HG03103 (cell line): ENCODE results near the gene WDR20.
"Not testable (repeated sequence)": the region's sequence is repeated elsewhere in the genome, so short reads cannot be mapped to it uniquely, and the experiment has no call there.

Source experiments
- ATAC-seq: cut with Tn5 transposase; IDR thresholded peaks from one replicate; pipeline ENCODE4 v1.9.1; 2021; ENCODE audit warnings: low read depth; ENCODE audit not compliant: unreplicated experiment

The WDR20 gene

DNA sequence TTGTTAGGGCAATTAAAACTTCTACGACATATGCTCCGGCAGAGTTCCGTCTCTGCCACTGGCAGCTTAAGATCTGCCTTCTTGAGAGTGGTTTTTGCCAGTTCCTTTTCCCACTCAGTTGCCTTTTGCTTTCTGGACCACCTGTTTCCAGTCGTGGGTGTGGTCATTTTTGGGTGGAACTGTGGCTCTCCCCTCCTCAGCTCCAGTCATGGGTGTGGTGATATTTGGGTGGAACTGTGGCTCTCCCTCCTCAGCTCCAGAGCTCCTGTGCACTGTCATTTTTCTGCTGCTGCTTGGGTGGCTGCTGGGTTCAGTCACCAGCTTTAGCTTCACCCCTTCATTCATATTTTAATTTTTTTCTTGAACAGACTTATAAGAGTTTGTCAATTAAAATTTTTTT lies 25.3 kb downstream of the WDR20 start:
- no peak for ATAC-seq

GRCh38 chr14:102170061-102170460 lies 30.4 kb downstream of the WDR20 start:
- no peak for ATAC-seq

DNA sequence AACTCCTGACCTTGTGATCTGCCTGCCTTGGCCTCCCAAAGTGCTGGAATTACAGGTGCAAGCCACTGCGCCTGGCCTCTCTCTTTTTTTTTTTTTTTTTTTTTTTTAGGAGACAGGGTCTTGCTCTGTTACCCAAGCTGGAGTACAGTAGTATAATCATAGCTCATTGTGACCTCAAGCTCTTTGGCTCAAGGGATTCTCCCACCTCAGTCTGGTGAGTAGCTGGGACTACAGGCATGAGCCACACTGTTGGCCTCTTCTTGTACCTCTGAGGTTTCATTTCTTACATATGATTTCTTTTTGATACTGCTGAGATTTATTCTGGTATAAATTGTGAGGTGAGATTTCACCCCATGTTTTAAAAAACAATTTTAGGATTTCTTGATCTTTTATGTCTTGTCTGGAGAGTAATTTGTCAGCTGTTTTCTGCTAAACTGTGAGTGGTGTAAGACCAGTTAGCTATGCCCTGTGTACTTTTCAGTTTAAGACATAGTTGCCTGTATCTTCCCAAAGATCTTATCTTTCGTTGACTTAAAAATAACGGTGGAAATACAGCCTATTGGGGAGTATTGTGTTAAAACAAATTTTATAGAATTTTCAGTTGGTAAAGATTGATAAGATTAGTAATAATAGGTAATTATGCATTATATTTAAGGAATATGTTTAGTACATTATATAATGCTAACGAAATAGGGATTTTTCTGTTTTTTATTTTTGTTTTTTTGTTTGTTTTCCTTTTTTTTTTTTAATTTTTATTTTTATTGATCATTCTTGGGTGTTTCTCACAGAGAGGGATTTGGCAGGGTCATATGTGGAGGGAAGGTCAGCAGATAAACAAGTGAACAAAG lies 31.7 kb downstream of the WDR20 start:
- no peak for ATAC-seq

- ATAC-seq: not testable (repeated sequence)
Measured at GRCh38 chr14:102172021-102172272, 32.2 kb downstream of the WDR20 start.

- not testable (repeated sequence) for ATAC-seq
Measured at GRCh38 chr14:102172721-102173120, 33.0 kb downstream of the WDR20 start.

DNA sequence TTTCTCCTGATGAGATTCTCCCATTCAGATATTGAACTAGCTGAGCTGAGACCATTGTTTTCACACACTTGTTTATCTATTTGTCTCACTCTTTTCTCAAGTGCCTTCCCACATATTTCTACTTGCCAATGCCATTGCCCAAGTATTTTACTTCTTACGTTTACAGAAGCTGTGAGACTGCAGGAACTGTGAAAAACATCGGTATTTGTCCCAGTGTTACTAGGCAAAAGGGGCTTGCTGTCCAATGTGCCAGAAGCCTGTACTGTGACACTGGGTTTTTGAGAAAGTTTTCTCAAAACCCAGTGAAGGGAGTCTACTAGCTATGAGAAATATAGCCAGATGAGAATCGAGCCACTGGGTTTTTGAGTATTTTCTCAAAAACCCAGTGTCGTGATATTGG lies 37.5 kb downstream of the WDR20 start:
- ATAC-seq: no peak

- ATAC-seq: no peak
Measured at GRCh38 chr14:102178806-102179205, 39.1 kb downstream of the WDR20 start.

DNA sequence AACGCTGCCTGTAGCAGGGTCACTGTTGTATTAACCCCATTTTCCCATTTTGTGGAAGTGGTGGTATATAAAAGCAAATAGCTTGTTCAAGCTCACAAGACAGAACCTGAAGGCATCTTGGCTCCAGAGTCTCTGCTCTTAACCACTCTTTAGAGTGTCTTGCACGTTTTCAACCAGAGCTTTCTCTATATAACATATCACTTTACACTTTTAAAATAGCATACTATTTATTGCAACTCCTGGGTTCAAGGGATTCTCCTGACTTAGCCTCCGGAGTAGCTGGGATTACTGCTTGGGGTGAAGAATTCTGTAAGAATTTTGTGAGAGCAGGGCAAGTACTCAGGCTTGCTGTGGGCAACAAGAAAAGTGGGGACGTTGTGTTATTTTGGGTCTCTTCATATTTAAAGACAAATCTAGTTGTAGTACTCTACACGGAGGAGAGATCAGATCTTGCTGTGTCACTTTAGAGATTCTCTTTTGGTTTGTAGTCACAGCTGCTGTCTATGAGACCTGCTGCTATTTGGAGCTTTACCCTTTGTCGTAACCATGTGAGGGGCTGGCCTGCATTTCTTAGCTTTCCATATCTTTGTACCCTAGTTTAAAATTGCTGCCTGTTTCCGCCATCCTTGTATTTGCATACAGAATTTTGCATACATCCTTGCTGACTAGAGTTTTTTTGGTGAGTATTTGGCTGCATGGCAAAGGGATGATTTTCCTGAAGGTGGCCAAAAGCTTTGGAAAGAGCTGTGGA lies 40.7 kb downstream of the WDR20 start:
- no peak for ATAC-seq

DNA sequence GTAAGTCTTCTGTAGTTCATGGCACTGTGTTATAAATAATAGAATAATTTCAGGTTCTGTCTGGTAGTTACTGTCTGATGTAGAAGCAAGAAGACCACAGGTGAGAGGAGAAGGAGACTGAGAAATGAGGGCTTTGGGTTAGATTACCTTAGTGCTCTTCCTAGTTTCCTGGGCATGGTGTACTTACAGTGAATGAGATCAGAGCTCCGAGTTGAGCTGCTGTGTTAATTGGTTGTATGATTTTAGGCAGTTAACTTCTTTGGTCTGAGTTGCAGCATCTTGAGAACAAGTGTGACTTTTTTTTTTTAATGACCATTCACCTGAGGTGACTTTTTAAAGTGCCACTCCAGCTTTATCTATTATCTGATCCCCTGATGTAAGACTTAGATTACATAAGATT lies 41.5 kb downstream of the WDR20 start:
- ATAC-seq: no peak

DNA sequence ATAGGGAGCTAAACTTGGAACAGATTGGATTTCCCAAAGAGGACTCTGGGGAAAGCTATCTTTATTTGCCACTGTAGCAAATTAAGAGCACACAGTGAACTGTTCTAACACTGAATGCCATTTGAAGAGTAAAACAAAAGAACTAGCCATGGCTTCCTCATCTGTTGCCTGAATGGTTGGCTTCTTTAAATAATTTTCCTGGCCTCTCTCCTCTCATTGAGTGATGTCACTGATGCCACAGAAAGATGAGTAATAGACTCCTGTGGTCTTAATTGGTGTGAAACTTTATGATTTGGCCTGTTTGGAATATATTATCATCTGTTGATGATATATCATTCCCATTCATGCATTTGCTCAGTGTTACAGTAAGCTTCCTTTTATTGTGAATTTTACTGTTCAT lies 42.5 kb downstream of the WDR20 start:
- ATAC-seq: no peak

DNA sequence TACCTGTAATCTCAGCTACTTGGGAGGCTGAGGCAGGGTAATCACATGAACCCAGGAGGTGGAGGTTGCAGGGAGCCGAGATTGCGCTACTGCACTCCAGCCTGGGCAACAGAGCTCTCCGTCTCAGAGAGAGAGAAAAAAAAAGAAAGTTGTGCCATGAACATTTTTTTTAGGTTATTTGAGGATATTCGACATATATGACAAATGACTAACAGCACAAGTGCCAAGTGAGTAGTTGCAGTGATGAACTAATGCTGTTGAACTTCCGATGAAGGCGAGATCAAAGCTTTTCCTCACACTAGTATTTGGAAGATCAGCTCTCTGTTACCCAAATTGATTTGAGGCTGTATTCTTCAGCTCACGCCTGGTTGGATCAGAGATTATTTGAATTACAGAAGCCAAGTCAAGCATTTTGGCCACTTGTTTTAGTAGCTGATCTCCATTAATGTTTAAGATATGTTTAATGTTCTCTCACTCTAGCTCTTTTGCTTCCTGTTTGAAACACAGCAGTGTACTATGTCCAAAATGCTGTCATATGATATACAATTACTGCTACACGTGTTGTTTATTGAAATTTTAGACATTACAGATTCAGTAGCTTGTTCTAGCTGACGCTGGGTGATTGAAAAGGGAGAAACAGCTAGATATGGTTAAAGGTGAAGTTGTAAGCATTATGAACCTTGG lies 43.4 kb downstream of the WDR20 start:
- ATAC-seq: no peak

DNA sequence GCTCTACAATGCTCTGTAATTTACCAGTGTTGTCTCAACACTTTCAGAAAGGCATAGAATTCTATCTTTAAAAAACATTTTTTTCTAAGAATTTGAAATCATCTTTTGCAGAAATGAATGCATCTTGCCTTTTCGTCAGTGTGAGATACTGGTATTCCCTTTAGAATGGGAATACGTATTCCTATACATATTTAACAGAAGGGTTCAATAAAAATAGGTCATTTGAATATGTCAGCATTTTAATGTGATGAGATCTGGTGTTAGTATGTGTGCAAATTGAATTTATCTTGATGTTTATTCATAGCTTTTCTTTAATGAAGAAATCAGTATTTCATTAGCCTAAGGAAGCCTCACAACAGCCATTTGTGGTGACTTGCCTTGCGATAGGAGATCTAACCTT lies 44.2 kb downstream of the WDR20 start:
- ATAC-seq: no peak

DNA sequence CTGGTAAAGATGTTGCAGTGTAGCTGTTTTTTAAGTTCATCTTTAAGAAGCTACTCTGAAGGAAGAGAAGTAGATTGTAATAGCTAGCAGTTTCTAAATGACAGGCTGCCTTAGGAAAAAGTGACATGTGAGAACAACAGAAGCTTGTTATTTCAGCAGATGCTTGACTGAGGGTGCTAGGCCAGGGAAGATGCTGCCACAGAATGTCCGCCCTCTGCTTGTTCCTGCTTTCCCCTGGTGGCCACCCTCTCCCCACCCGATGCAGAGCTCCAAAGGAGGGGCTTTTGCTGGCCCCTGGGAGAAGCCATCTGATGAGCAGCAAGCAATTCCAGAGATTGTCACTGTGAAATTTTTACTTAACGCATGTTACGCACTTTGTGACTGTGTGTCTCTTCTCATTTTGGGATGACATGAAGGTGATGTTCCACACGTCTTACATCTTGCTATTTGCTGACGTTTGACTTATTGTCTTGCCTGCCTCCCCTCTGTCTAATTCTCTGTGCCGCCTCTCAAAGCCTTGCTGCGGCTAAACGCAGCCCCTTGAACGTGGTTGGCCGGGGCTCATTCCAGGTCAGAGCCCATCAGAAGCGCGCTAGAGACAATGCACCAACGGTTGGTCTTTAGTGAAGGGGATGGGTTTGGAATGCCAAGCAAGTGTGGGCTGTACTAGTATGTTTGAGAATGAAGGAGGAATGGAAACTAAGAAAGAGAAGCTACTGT lies 44.8 kb downstream of the WDR20 start:
- no peak for ATAC-seq

DNA sequence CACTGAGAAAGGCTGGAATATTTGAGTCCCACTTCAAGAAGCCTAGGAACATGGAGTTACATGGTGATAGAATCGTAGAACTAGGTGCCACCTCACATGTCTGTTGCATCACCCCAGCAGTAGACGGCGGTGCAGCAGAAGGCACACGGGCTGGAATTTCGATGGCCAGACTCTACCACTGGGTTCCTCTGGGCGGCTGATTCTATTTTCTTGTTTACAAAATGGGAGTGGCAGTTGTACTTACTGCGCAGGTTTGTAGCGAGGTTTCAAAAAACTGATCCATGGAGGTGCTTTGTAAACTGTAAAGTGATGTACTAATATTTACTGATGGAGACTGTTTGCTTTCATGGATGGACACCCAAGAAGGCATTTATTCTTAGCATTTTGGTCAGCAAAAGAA lies 45.7 kb downstream of the WDR20 start:
- ATAC-seq: no peak

DNA sequence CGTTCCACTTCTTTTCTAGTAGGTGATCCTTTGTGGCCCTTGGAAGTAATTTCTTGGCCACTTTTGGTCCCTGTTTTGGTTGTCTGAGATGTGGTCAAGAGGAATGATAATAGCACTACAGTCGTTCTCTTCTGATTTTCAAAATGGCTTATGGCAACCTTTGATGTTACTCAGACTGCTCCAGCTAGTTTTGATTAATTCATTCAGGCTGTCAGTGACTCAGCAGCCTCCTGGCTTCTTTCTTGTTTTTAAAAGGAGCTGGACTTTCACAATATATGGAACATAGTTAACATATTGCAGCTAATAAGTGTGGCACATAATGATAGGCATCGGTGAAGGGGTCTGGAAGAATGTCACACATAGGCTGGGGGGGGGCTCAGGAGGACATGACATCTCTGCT lies 47.3 kb downstream of the WDR20 start:
- ATAC-seq: no peak

DNA sequence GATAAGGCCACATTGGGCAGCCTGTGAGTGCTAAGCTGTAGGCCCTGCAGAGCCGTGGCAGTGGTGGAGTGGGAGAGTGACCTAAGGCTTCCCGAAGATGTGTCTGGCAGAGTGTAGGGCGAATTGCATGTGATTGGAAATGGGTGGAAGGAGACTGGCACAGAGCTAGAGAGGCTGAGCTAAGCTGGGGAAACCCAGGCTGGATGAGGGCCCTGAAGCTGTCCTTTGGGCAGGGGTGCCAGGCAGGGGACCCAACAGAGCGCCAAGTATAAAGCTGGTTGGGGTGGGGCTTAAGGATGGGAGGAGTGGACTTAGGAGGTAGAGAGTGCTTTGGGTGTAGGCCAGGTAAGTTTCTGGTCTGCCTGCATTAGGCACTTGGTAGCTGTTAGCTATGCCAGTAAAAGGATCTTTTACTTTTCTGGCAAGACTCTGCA lies 47.9 kb downstream of the WDR20 start:
- ATAC-seq: no peak

DNA sequence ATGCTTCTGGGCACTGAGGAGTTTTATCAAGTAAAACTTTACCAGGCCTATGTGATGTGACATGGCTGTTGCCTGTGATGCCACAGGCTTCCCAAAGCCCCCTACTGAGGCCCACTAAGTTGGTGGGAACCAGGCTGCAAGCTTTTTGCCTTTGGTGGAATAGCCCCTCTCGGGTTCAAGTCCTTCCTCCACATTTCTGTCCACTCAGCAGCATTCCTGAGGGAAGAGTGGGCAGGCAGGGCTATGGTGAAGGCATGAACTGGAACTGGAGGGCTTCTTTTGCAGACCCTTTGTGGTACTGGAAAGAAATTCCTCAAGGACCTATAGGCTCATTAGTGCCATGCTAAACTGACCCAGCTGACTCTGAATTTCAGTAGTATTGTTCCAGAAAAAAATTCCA lies 48.5 kb downstream of the WDR20 start:
- no peak for ATAC-seq

DNA sequence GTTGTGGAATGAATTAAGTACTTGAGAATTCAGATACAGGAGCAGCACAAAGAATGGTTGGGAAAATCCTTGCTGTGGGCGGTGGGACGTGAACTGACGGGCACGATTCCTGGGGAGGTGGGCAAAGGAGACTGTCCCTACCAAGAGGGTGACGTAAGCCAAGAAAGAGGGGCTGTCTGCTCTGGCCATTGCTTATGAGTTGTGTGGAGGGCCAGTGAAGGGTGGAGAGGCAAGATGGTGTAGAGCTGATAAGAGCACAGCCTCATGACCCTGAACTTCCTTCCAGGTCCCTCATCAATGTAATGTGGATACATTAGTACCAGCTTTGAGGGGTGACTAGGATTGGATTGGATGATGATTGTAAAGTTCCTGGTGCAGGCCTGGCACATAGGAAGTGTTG lies 50.2 kb downstream of the WDR20 start:
- no peak for ATAC-seq

DNA sequence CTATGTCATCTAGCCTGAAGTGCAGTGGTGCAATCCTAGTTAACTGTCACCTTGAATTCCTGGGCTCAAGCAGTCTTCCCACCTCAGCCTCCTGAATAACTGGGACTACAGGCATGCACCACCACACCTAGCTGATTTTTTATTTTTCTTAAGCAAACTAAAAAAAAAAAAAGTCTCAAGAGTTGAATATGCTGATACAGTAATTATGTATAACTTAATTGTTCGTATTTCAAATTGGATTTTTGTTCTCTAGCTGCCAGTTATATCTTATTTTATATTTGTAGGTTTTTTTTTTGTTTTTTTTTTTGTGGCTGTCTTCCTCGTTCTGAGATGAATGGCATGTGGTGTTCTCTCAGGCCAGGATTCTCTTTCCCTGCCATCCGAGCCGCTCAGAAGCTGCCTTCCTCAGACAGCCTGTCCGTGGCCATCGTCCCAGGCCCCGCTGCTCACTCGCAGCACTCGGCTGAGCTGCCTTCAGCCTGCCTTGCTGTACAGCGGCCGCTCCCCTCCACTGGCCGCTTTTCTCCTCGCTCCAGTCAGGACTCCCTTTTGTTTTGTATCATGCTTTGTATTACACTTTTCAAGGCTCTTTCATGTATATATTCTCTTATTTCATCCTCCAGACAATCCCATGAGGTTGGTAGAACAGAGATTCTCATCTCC lies 53.3 kb downstream of the WDR20 start:
- no peak for ATAC-seq

DNA sequence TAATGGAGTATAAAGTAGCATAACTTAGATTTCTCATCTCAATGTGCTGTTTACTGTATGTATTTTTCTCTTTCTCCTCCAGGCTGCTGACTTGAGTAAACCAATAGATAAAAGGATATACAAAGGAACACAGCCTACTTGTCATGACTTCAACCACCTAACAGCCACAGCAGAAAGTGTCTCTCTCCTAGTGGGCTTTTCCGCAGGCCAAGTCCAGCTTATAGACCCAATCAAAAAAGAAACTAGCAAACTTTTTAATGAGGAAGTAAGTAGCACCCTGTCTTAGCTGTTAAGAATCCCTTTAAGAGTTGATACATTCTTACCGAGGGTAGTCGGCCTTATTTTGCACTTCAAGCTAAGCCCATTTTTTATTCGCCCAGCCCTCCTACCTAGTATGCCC lies 55.2 kb downstream of the WDR20 start:
- no peak for ATAC-seq

DNA sequence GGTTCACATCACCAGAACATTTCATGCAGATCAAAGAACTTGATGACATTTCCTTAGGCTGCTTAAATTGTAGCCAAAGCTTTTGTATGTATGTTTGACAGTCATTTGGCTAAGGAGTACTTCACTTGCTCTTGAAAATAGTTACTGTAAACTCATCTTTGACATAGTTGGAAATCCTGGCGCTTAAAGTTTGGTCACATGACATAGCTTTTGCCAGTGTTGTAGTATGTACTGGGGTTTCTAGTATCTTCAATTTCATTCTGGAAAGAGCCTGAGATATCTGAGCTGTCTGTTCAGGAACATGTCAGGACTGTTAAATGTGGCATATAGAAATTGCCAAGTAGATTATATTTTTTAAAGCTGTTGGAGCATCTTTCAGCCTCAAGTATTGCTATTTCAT lies 55.7 kb downstream of the WDR20 start:
- ATAC-seq: no peak
